ENCODE data around the gene TMEM132D. TPM values are rescaled to one million over a fixed set of nuclear protein-coding genes. Genes with fewer than 3 reads are reported as not detected.

Gene TMEM132D
- total and polyA plus RNA-seq, 5 donors from 2014 or later = not detected

DNA sequence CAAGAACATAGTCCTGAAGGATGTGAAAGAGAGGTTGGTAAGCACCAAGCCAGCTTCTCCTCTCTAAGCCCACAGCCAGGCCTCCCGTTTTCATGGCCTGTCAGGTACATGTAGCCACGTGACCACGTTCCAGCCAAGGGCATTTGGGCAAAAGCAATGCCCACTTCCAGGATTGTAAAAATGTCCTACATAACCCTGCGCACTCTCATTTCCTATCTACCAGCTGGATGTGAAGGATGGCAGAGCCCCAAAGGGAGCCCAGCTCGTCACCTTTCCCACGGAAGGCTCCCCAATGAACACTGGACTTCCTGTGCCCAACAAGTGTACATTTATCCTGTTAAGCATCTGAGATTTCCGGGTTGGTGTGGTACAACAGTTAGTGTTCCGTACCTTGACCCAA, 231.7 kb downstream of the TMEM132D start:
- H3K9me3 Mint-ChIP-seq = peaks cover 2 to 9% (median 5%) of the 10 kb centered on the region in 7 donors
- H3K36me3 Mint-ChIP-seq = no peaks in the 10 kb centered on the region
- H3K27ac Mint-ChIP-seq = no peak overlapping the region
- Histone ChIP-seq H3K4me3 (ENCODE audit: low read depth, low read length) (no peak overlapping the region), H3K9me3 (ENCODE audit: control insufficient read depth in 2 of 2, low read length in 2 of 2) (no peaks in the 10 kb centered on the region), H3K27ac (ENCODE audit: insufficient read depth, low read length, poor library complexity, severe bottlenecking) (no peak overlapping the region), H3K27me3 (ENCODE audit: control insufficient read depth, insufficient read depth, low read length) (no peaks in the 10 kb centered on the region), H3K4me1 (ENCODE audit: control insufficient read depth, insufficient read depth, low read length, poor library complexity, severe bottlenecking) (no peaks in the 10 kb centered on the region), H3K36me3 (ENCODE audit: control insufficient read depth, insufficient read depth, low read length) (no peaks in the 10 kb centered on the region)
- no peaks in the 10 kb centered on the region for H3K27me3 Mint-ChIP-seq
- no peak for DNase-seq
- no peak overlapping the region for H3K4me3 Mint-ChIP-seq
- no peak for ATAC-seq (ENCODE audit: low read depth in 2 of 2)
- H3K4me1 Mint-ChIP-seq = no peaks in the 10 kb centered on the region

DNA sequence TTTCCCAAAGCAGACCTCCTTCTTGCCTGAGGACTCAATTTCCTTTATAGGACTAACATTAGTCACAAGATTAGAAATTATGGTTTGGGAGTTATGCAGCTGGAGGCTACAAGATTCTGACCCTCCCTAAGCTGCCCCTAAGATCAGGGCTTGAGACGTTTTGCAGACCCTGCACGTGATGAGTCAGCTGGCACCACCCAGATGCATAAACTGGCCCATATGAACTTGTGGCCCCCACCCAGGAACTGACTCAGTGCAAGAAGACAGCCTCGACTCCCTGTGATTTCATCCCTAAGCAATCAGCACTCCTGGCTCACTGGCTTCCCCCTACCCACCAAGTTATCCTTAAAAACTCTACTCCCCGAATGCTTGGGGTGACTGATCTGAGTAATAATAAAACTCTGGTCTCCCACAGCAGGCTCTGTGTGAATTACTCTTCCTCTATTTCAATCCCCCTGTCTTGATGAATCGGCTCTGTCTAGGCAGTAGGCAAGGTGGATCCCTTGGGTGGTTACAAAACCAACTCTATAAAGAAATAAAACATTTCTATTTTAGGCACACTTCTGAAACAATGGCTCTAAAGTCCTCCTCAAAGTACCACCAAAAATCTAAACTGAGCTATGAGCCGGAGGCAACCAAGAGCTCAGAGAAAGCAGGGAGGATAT, 233.4 kb downstream of the TMEM132D start:
- H3K4me3 ChIP-seq (ENCODE audit: low read depth, low read length) = no peak overlapping the region
- H3K27ac ChIP-seq (ENCODE audit: insufficient read depth, low read length, poor library complexity, severe bottlenecking) = no peak overlapping the region
- ATAC-seq (ENCODE audit: low read depth in 2 of 2) (no peak), DNase-seq (no peak)
- Mint-ChIP-seq H3K27me3 (no peaks in the 10 kb centered on the region), H3K4me1 (no peaks in the 10 kb centered on the region), H3K4me3 (no peak overlapping the region), H3K36me3 (no peaks in the 10 kb centered on the region), H3K9me3 (peaks cover 2 to 7% (median 4%) of the 10 kb centered on the region in 7 donors), H3K27ac (no peak overlapping the region)
- H3K27me3 ChIP-seq (ENCODE audit: control insufficient read depth, insufficient read depth, low read length) = no peaks in the 10 kb centered on the region
- no peaks in the 10 kb centered on the region for H3K9me3 ChIP-seq (ENCODE audit: control insufficient read depth in 2 of 2, low read length in 2 of 2)
- H3K4me1 ChIP-seq (ENCODE audit: control insufficient read depth, insufficient read depth, low read length, poor library complexity, severe bottlenecking) = no peaks in the 10 kb centered on the region
- H3K36me3 ChIP-seq (ENCODE audit: control insufficient read depth, insufficient read depth, low read length) = no peaks in the 10 kb centered on the region

GRCh38 chr12:129665414-129665813, 238.4 kb downstream of the TMEM132D start:
- Histone ChIP-seq H3K36me3 (ENCODE audit: control insufficient read depth, insufficient read depth, low read length) (no peaks in the 10 kb centered on the region), H3K27ac (ENCODE audit: insufficient read depth, low read length, poor library complexity, severe bottlenecking) (no peak overlapping the region), H3K27me3 (ENCODE audit: control insufficient read depth, insufficient read depth, low read length) (no peaks in the 10 kb centered on the region), H3K9me3 (ENCODE audit: control insufficient read depth in 2 of 2, low read length in 2 of 2) (no peaks in the 10 kb centered on the region), H3K4me1 (ENCODE audit: control insufficient read depth, insufficient read depth, low read length, poor library complexity, severe bottlenecking) (no peaks in the 10 kb centered on the region), H3K4me3 (ENCODE audit: low read depth, low read length) (no peak overlapping the region)
- no peak for DNase-seq
- H3K36me3 Mint-ChIP-seq = no peaks in the 10 kb centered on the region
- peaks cover 0 to 6% (median 0%) of the 10 kb centered on the region in 7 donors for H3K9me3 Mint-ChIP-seq
- H3K4me3 Mint-ChIP-seq = no peak overlapping the region
- no peaks in the 10 kb centered on the region for H3K4me1 Mint-ChIP-seq
- H3K27ac Mint-ChIP-seq = no peak overlapping the region
- no peak for ATAC-seq (ENCODE audit: low read depth in 2 of 2)
- no peaks in the 10 kb centered on the region for H3K27me3 Mint-ChIP-seq

DNA sequence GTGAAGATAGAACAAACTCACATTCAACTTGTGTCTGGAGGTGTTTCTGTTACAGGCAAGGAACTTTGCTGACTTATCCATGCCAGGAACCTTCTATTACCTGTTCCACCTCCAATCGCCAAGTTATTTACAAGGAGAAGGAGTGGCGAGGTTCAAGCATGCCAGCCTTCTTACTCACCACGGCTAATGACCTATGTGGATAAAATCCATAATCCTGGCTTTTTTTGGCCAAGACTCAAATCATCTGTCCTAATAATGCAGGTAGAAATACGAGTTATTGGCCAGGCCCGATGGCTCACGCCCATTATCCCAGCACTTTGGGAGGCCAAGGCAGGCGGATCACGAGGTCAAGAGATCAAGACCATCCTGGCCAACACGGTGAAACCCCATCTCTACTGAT, 241.6 kb downstream of the TMEM132D start:
- H3K4me3 Mint-ChIP-seq = no peak overlapping the region
- no peak for DNase-seq
- H3K36me3 Mint-ChIP-seq = no peaks in the 10 kb centered on the region
- no peaks in the 10 kb centered on the region for H3K4me1 Mint-ChIP-seq
- H3K9me3 Mint-ChIP-seq = peaks cover 0 to 10% (median 3%) of the 10 kb centered on the region in 7 donors
- no peaks in the 10 kb centered on the region for H3K27me3 Mint-ChIP-seq
- Histone ChIP-seq H3K27me3 (ENCODE audit: control insufficient read depth, insufficient read depth, low read length) (no peaks in the 10 kb centered on the region), H3K9me3 (ENCODE audit: control insufficient read depth in 2 of 2, low read length in 2 of 2) (no peaks in the 10 kb centered on the region), H3K4me3 (ENCODE audit: low read depth, low read length) (no peak overlapping the region), H3K27ac (ENCODE audit: insufficient read depth, low read length, poor library complexity, severe bottlenecking) (no peak overlapping the region), H3K36me3 (ENCODE audit: control insufficient read depth, insufficient read depth, low read length) (no peaks in the 10 kb centered on the region), H3K4me1 (ENCODE audit: control insufficient read depth, insufficient read depth, low read length, poor library complexity, severe bottlenecking) (no peaks in the 10 kb centered on the region)
- no peak overlapping the region for H3K27ac Mint-ChIP-seq
- no peak for ATAC-seq (ENCODE audit: low read depth in 2 of 2)

GRCh38 chr12:129660946-129661345, 242.9 kb downstream of the TMEM132D start:
- H3K36me3 ChIP-seq (ENCODE audit: control insufficient read depth, insufficient read depth, low read length) = no peaks in the 10 kb centered on the region
- H3K27me3 ChIP-seq (ENCODE audit: control insufficient read depth, insufficient read depth, low read length) = no peaks in the 10 kb centered on the region
- no peak overlapping the region for H3K4me3 ChIP-seq (ENCODE audit: low read depth, low read length)
- Mint-ChIP-seq H3K27ac (no peak overlapping the region), H3K4me1 (no peaks in the 10 kb centered on the region), H3K9me3 (peaks cover 0 to 12% (median 4%) of the 10 kb centered on the region in 7 donors), H3K36me3 (no peaks in the 10 kb centered on the region), H3K27me3 (no peaks in the 10 kb centered on the region), H3K4me3 (no peak overlapping the region)
- H3K4me1 ChIP-seq (ENCODE audit: control insufficient read depth, insufficient read depth, low read length, poor library complexity, severe bottlenecking) = no peaks in the 10 kb centered on the region
- H3K27ac ChIP-seq (ENCODE audit: insufficient read depth, low read length, poor library complexity, severe bottlenecking) = no peak overlapping the region
- H3K9me3 ChIP-seq (ENCODE audit: control insufficient read depth in 2 of 2, low read length in 2 of 2) = no peaks in the 10 kb centered on the region
- no peak for DNase-seq
- ATAC-seq (ENCODE audit: low read depth in 2 of 2) = no peak

- ATAC-seq (ENCODE audit: low read depth in 2 of 2) (no peak), DNase-seq (no peak)
- H3K27me3 ChIP-seq (ENCODE audit: control insufficient read depth, insufficient read depth, low read length) = no peaks in the 10 kb centered on the region
- Mint-ChIP-seq H3K27ac (no peak overlapping the region), H3K36me3 (no peaks in the 10 kb centered on the region), H3K4me1 (no peaks in the 10 kb centered on the region), H3K4me3 (no peak overlapping the region), H3K9me3 (peaks cover 0 to 17% (median 4%) of the 10 kb centered on the region in 7 donors), H3K27me3 (no peaks in the 10 kb centered on the region)
- H3K36me3 ChIP-seq (ENCODE audit: control insufficient read depth, insufficient read depth, low read length) = no peaks in the 10 kb centered on the region
- no peak overlapping the region for H3K27ac ChIP-seq (ENCODE audit: insufficient read depth, low read length, poor library complexity, severe bottlenecking)
- no peaks in the 10 kb centered on the region for H3K9me3 ChIP-seq (ENCODE audit: control insufficient read depth in 2 of 2, low read length in 2 of 2)
- no peak overlapping the region for H3K4me3 ChIP-seq (ENCODE audit: low read depth, low read length)
- no peaks in the 10 kb centered on the region for H3K4me1 ChIP-seq (ENCODE audit: control insufficient read depth, insufficient read depth, low read length, poor library complexity, severe bottlenecking)
Observed at GRCh38 chr12:129659961-129660622, 243.7 kb downstream of the TMEM132D start.

GRCh38 chr12:129657179-129657578, 246.6 kb downstream of the TMEM132D start:
- ATAC-seq (ENCODE audit: low read depth in 2 of 2) = no peak
- H3K27me3 ChIP-seq (ENCODE audit: control insufficient read depth, insufficient read depth, low read length) = no peaks in the 10 kb centered on the region
- H3K4me3 Mint-ChIP-seq = no peak overlapping the region
- H3K27ac Mint-ChIP-seq = no peak overlapping the region
- H3K36me3 Mint-ChIP-seq = no peaks in the 10 kb centered on the region
- H3K9me3 ChIP-seq (ENCODE audit: control insufficient read depth in 2 of 2, low read length in 2 of 2) = no peaks in the 10 kb centered on the region
- peaks cover 0 to 14% (median 6%) of the 10 kb centered on the region in 7 donors for H3K9me3 Mint-ChIP-seq
- no peaks in the 10 kb centered on the region for H3K4me1 ChIP-seq (ENCODE audit: control insufficient read depth, insufficient read depth, low read length, poor library complexity, severe bottlenecking)
- no peaks in the 10 kb centered on the region for H3K4me1 Mint-ChIP-seq
- H3K36me3 ChIP-seq (ENCODE audit: control insufficient read depth, insufficient read depth, low read length) = no peaks in the 10 kb centered on the region
- no peak overlapping the region for H3K4me3 ChIP-seq (ENCODE audit: low read depth, low read length)
- H3K27me3 Mint-ChIP-seq = no peaks in the 10 kb centered on the region
- DNase-seq = no peak
- no peak overlapping the region for H3K27ac ChIP-seq (ENCODE audit: insufficient read depth, low read length, poor library complexity, severe bottlenecking)

DNA sequence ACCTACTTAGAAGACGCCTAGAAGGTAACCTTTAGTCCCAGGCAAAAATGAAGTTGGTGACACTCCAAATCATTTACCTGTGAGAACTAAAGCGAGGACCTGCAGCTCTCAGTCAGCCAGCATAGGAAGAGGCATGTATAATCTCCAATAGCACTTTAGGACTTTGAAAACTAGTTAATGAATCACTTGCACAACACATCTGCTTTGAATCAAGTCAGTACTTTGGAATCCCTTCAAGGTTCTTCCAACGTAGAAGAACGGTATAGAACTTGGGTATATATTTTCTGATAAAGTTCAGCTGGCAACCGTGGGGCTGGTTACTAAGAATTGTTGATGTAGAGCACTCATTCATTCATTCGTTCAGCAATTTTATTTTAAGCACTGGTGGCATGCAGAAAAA, 251.9 kb downstream of the TMEM132D start:
- peaks cover 1 to 10% (median 6%) of the 10 kb centered on the region in 7 donors for H3K9me3 Mint-ChIP-seq
- no peak overlapping the region for H3K4me3 Mint-ChIP-seq
- Histone ChIP-seq H3K4me1 (ENCODE audit: control insufficient read depth, insufficient read depth, low read length, poor library complexity, severe bottlenecking) (no peaks in the 10 kb centered on the region), H3K9me3 (ENCODE audit: control insufficient read depth in 2 of 2, low read length in 2 of 2) (peaks cover 0 to 3% of the 10 kb centered on the region in 2 experiments), H3K36me3 (ENCODE audit: control insufficient read depth, insufficient read depth, low read length) (no peaks in the 10 kb centered on the region), H3K27ac (ENCODE audit: insufficient read depth, low read length, poor library complexity, severe bottlenecking) (no peak overlapping the region), H3K4me3 (ENCODE audit: low read depth, low read length) (no peak overlapping the region), H3K27me3 (ENCODE audit: control insufficient read depth, insufficient read depth, low read length) (no peaks in the 10 kb centered on the region)
- H3K36me3 Mint-ChIP-seq = no peaks in the 10 kb centered on the region
- H3K27ac Mint-ChIP-seq = no peak overlapping the region
- ATAC-seq (ENCODE audit: low read depth in 2 of 2) (no peak), DNase-seq (no peak)
- no peaks in the 10 kb centered on the region for H3K4me1 Mint-ChIP-seq
- no peaks in the 10 kb centered on the region for H3K27me3 Mint-ChIP-seq
